GM20000 (cell line): ENCODE data around the gene ABCB11.

Source experiments
- DNase-seq: peaks from one replicate; pipeline ENCODE4 v3.0.0; 2012; ENCODE audit warnings: low spot score
- TF ChIP-seq, protein P1 (sequence below): IDR thresholded peaks from 2 replicates; pipeline ENCODE4 v1.5.1; 2012; ENCODE audit warnings: mild to moderate bottlenecking, control low read depth; ENCODE audit errors: extremely low read depth, missing control alignments

The ABCB11 gene

GRCh38 chr2:169006665-169007064 lies 24.5 kb downstream of the ABCB11 start:
- TF ChIP-seq, protein P1, sequence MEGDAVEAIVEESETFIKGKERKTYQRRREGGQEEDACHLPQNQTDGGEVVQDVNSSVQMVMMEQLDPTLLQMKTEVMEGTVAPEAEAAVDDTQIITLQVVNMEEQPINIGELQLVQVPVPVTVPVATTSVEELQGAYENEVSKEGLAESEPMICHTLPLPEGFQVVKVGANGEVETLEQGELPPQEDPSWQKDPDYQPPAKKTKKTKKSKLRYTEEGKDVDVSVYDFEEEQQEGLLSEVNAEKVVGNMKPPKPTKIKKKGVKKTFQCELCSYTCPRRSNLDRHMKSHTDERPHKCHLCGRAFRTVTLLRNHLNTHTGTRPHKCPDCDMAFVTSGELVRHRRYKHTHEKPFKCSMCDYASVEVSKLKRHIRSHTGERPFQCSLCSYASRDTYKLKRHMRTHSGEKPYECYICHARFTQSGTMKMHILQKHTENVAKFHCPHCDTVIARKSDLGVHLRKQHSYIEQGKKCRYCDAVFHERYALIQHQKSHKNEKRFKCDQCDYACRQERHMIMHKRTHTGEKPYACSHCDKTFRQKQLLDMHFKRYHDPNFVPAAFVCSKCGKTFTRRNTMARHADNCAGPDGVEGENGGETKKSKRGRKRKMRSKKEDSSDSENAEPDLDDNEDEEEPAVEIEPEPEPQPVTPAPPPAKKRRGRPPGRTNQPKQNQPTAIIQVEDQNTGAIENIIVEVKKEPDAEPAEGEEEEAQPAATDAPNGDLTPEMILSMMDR = no peak
- DNase-seq = no peak

GRCh38 chr2:169005994-169006393 lies 25.1 kb downstream of the ABCB11 start:
- TF ChIP-seq, protein P1 = no peak
- DNase-seq = no peak

DNA sequence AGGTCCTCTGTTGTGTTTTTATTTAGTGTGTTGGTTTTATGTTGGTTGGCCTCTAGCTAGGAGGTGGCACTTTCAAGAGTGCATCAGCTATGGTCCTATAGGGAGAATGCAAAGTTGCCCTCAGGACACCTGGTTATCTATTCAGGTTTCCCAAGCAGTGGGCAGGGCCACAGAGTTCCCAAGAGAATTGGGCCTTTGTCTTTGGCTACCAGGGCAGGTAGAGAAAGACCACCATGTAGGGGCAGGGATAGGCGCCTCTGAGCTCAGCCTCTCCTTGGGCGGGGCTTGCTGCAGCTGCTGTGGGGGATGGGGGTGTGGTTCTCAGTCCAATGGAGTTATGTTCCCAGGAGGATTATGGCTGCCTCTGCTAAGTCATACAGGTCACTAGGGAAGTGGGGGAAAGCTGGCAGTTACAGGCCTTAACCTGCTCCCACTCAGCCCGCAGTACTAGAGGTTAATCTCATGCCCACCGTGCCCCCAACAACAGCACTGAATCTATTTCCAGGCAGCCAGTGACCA lies 26.0 kb downstream of the ABCB11 start:
- no peak for DNase-seq
- TF ChIP-seq, protein P1 = no peak

DNA sequence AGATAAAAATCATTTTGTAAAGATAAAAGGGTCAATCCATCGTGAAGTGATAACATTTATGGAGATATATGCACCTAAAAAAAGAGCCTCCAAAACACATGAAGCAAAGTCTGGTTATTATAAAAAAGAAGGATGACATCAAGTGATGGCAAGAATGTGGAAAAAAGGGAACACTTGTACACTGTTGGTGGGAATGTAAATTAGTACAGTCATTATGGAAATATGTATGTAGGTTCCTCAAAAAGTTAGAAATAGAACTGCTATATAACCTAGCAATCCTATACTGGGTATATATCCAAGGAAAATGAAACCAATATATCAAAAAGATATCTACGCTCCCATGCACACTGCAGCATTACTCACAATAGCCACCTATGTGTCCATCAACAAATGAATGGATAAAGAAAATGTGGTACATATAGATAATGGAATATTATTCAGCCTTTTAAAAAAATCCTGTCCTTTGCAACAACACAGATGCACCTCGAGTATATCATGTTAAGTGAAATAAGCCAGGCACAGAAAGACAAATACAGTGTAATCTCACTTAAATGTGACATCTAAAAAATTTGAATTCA lies 28.9 kb downstream of the ABCB11 start:
- DNase-seq = no peak
- TF ChIP-seq, protein P1 = no peak

DNA sequence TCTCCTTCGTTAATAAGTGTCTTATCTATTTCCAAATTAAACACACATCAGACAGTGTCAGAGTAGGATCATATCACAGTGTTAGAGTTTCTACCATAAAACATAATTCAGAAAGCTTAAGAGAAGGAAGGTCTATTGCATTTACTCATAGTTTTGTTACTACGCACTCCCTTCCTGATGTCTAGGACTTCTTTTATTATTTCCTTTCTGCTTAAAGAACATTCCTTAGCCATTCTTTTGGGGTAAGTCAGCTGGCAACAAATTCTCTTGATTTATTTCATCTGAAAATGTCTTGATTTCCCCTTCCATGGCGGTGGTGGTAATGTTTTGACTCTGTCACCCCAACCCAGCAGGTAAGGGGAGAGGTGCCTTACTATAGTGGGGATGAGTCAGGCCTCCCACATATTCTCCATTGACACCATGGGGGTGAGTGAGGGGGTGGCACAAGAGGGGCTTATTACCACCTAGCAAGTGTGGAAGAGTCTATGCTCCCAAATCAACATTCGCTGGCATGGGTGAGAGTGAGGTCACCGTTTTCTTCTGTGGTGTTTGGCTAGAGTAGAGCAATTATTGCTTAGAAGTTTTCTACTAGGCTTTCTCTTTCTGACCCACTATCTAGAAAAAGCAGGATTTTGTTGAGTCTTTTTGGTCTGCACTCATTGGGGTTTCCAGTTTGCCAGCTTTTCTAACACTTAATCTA lies 29.9 kb downstream of the ABCB11 start:
- TF ChIP-seq, protein P1 = no peak
- DNase-seq = no peak

- DNase-seq = no peak
- TF ChIP-seq, protein P1 = no peak
Measured at GRCh38 chr2:168999668-169000213, 31.4 kb downstream of the ABCB11 start.

DNA sequence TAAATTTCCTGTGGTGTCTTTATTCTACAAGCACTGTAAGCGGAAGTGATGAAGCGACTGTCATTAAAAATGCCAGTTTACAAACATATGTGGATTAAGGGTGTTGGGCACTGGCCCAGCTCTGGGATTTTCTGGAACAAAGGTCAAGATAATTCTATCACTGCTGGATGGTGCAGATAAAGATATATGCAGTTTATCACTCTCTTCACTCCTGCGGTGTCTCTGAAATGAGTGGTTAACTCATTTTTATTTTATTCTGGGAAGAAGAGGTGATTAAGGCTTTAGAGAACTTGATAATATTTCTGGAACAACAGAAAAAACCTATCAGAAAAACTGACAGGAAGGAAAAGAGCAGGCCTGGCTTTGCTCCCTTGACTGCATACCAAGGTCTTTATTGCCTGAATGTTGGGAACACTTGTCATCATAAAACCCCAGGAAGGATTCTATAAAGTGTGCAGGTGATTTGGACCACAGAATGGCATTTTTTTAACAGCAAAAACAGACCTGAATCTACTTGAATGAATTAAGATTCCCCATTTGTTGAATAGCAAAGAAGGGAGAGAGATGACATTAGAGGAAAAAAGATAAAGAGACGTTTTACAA lies 32.4 kb downstream of the ABCB11 start:
- DNase-seq = no peak
- TF ChIP-seq, protein P1 = no peak
